ENCODE data around the gene HSD17B11. TPM values are rescaled to one million over a fixed set of nuclear protein-coding genes. Genes with fewer than 3 reads are reported as not detected.
A peak's percentile ranks its signal among the peaks of the same experiment; 100 is the strongest.
"Not testable (repeated sequence)": the region's sequence is repeated elsewhere in the genome, so short reads cannot be mapped to it uniquely, and the experiment has no call there.

The HSD17B11 gene
- total RNA-seq, 1 donor from 2014 or later, result 21.8 TPM

GRCh38 chr4:87392183-87392582, 1.2 kb upstream of the HSD17B11 start:
- H3K9me3 Mint-ChIP-seq (ENCODE audit: unreplicated experiment), result peaks cover 5% of the 10 kb centered on the region

GRCh38 chr4:87391576-87392054, 627 bp upstream of the HSD17B11 start:
- Mint-ChIP-seq H3K9me3 (ENCODE audit: unreplicated experiment) (peaks cover 5% of the 10 kb centered on the region), H3K36me3 (ENCODE audit: unreplicated experiment) (peaks cover 6% of the 10 kb centered on the region), H3K27ac (ENCODE audit: unreplicated experiment) (peak overlapping the region; percentile 94), H3K4me1 (ENCODE audit: unreplicated experiment) (peaks cover 22% of the 10 kb centered on the region), H3K27me3 (ENCODE audit: unreplicated experiment) (no peaks in the 10 kb centered on the region), H3K4me3 (ENCODE audit: unreplicated experiment) (peak overlapping the region; percentile 87)
- DNase-seq (ENCODE audit: extremely low spot score, unreplicated experiment), result no peak
- TF ChIP-seq CTCF (IDR thresholded peaks at IDR 0.05), result no peak

More at GRCh38 chr4:87392183-87392582, 1.2 kb upstream of the HSD17B11 start:
- TF ChIP-seq CTCF (IDR thresholded peaks at IDR 0.05), result no peak
- no peaks in the 10 kb centered on the region for H3K27me3 Mint-ChIP-seq (ENCODE audit: unreplicated experiment)
- H3K4me1 Mint-ChIP-seq (ENCODE audit: unreplicated experiment), result peaks cover 22% of the 10 kb centered on the region
- H3K4me3 Mint-ChIP-seq (ENCODE audit: unreplicated experiment), result no peak overlapping the region
- no peak overlapping the region for H3K27ac Mint-ChIP-seq (ENCODE audit: unreplicated experiment)
- no peak for DNase-seq (ENCODE audit: extremely low spot score, unreplicated experiment)
- peaks cover 6% of the 10 kb centered on the region for H3K36me3 Mint-ChIP-seq (ENCODE audit: unreplicated experiment)

- DNase-seq (ENCODE audit: extremely low spot score, unreplicated experiment), result no peak
- H3K4me1 Mint-ChIP-seq (ENCODE audit: unreplicated experiment), result peaks cover 22% of the 10 kb centered on the region
- TF ChIP-seq CTCF (IDR thresholded peaks at IDR 0.05), result no peak
- peaks cover 5% of the 10 kb centered on the region for H3K9me3 Mint-ChIP-seq (ENCODE audit: unreplicated experiment)
- no peaks in the 10 kb centered on the region for H3K27me3 Mint-ChIP-seq (ENCODE audit: unreplicated experiment)
- H3K27ac Mint-ChIP-seq (ENCODE audit: unreplicated experiment), result peak overlapping the region; percentile 94
- H3K36me3 Mint-ChIP-seq (ENCODE audit: unreplicated experiment), result peaks cover 6% of the 10 kb centered on the region
- H3K4me3 Mint-ChIP-seq (ENCODE audit: unreplicated experiment), result peak overlapping the region; percentile 87
Observed at GRCh38 chr4:87390551-87390890, 467 bp downstream of the HSD17B11 start.

- Mint-ChIP-seq H3K4me3 (ENCODE audit: unreplicated experiment) (peak overlapping the region; percentile 87), H3K4me1 (ENCODE audit: unreplicated experiment) (peaks cover 22% of the 10 kb centered on the region)
- not testable (repeated sequence) for DNase-seq (ENCODE audit: extremely low spot score, unreplicated experiment); H3K27ac Mint-ChIP-seq (ENCODE audit: unreplicated experiment); H3K27me3 Mint-ChIP-seq (ENCODE audit: unreplicated experiment); H3K9me3 Mint-ChIP-seq (ENCODE audit: unreplicated experiment); H3K36me3 Mint-ChIP-seq (ENCODE audit: unreplicated experiment)
Observed at GRCh38 chr4:87390055-87390454, 933 bp downstream of the HSD17B11 start.

GRCh38 chr4:87388901-87389300, 2.1 kb downstream of the HSD17B11 start:
- no peak for DNase-seq (ENCODE audit: extremely low spot score, unreplicated experiment)
- H3K27me3 Mint-ChIP-seq (ENCODE audit: unreplicated experiment), result no peaks in the 10 kb centered on the region
- H3K4me1 Mint-ChIP-seq (ENCODE audit: unreplicated experiment), result peaks cover 22% of the 10 kb centered on the region
- H3K27ac Mint-ChIP-seq (ENCODE audit: unreplicated experiment), result no peak overlapping the region
- no peak overlapping the region for H3K4me3 Mint-ChIP-seq (ENCODE audit: unreplicated experiment)
- TF ChIP-seq CTCF (IDR thresholded peaks at IDR 0.05), result no peak
- H3K36me3 Mint-ChIP-seq (ENCODE audit: unreplicated experiment), result peaks cover 14% of the 10 kb centered on the region
- H3K9me3 Mint-ChIP-seq (ENCODE audit: unreplicated experiment), result peaks cover 13% of the 10 kb centered on the region

GRCh38 chr4:87387237-87387636, 3.8 kb downstream of the HSD17B11 start:
- DNase-seq (ENCODE audit: extremely low spot score, unreplicated experiment), result no peak
- Mint-ChIP-seq H3K27me3 (ENCODE audit: unreplicated experiment) (no peaks in the 10 kb centered on the region), H3K36me3 (ENCODE audit: unreplicated experiment) (peaks cover 16% of the 10 kb centered on the region), H3K4me3 (ENCODE audit: unreplicated experiment) (no peak overlapping the region), H3K27ac (ENCODE audit: unreplicated experiment) (no peak overlapping the region), H3K4me1 (ENCODE audit: unreplicated experiment) (peaks cover 22% of the 10 kb centered on the region), H3K9me3 (ENCODE audit: unreplicated experiment) (peaks cover 13% of the 10 kb centered on the region)
- no peak for TF ChIP-seq CTCF (IDR thresholded peaks at IDR 0.05)

- H3K9me3 Mint-ChIP-seq (ENCODE audit: unreplicated experiment), result peaks cover 13% of the 10 kb centered on the region
- H3K27me3 Mint-ChIP-seq (ENCODE audit: unreplicated experiment); H3K27ac Mint-ChIP-seq (ENCODE audit: unreplicated experiment); DNase-seq (ENCODE audit: extremely low spot score, unreplicated experiment); H3K4me3 Mint-ChIP-seq (ENCODE audit: unreplicated experiment): not testable (repeated sequence)
- H3K36me3 Mint-ChIP-seq (ENCODE audit: unreplicated experiment), result peaks cover 18% of the 10 kb centered on the region
- peaks cover 11% of the 10 kb centered on the region for H3K4me1 Mint-ChIP-seq (ENCODE audit: unreplicated experiment)
Observed at GRCh38 chr4:87384466-87385132, 6.4 kb downstream of the HSD17B11 start.
